Stomach (tissue), 4 donors: ENCODE measurements around the gene TAP2.

Experiments used
- EP300 ChIP-seq: sonication (generic); formaldehyde crosslinking; IDR thresholded peaks from one replicate; pipeline ENCODE4 v1.6.1; 2017; ENCODE audit warnings: antibody characterized with exemption
- POLR2AphosphoS5 ChIP-seq, 3 donors: sonication (generic); formaldehyde crosslinking; IDR thresholded peaks; one replicate each; pipeline ENCODE4 v1.6.1; 2016; ENCODE audit warnings: antibody characterized with exemption in 3 of 3
- TF ChIP-seq, protein P1 (sequence below), 7 experiments: fragments of 450-650 bp in 4 of 7; fragments of 200-600 bp in 3 of 7; sonication (generic) in 3 of 7; IDR thresholded peaks; one replicate each; pipeline ENCODE4 v1.5.1; 2016 to 2019; ENCODE audit warnings: antibody characterized with exemption in 7 of 7, control low read depth in 2 of 7, mild to moderate bottlenecking in 1 of 7

DNA sequence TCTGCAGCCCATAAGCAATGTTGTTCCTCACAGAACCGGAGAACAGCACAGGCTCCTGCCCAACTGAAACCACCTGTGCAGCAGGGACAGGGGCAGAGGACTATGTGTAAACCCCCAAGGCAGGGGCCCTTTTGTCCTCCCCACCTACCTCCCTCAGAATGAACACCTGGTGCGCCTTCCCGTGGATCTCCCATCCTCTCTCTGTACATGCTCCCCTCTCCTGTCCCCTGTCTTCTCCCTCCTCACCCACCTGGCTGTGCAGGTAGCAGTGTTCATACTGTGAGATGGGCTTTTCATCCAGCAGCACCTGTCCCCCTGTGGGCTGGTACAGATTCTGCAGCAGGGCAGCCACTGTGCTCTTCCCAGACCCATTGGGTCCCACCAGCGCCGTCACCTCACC, 8.5 kb downstream of the TAP2 start:
- TF ChIP-seq, protein P1, sequence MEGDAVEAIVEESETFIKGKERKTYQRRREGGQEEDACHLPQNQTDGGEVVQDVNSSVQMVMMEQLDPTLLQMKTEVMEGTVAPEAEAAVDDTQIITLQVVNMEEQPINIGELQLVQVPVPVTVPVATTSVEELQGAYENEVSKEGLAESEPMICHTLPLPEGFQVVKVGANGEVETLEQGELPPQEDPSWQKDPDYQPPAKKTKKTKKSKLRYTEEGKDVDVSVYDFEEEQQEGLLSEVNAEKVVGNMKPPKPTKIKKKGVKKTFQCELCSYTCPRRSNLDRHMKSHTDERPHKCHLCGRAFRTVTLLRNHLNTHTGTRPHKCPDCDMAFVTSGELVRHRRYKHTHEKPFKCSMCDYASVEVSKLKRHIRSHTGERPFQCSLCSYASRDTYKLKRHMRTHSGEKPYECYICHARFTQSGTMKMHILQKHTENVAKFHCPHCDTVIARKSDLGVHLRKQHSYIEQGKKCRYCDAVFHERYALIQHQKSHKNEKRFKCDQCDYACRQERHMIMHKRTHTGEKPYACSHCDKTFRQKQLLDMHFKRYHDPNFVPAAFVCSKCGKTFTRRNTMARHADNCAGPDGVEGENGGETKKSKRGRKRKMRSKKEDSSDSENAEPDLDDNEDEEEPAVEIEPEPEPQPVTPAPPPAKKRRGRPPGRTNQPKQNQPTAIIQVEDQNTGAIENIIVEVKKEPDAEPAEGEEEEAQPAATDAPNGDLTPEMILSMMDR (IDR thresholded peaks at IDR 0.05) = no peak
- no peak for TF ChIP-seq EP300
- TF ChIP-seq POLR2AphosphoS5 (IDR thresholded peaks at IDR 0.05) = no peak
